NCI-H774 (cell line): Measurements from ENCODE around the gene RANGAP1.
A peak's percentile ranks its signal among the peaks of the same experiment; 100 is the strongest.
"Not testable (repeated sequence)": the region's sequence is repeated elsewhere in the genome, so short reads cannot be mapped to it uniquely, and the experiment has no call there.

Experiments used
- DNase-seq: peaks from one replicate; lab custom pipeline; 2025; lab: John Stamatoyannopoulos, UW

RANGAP1 gene

GRCh38 chr22:41300661-41301060, 14.7 kb upstream of the RANGAP1 start:
- no peak for DNase-seq

- no peak for DNase-seq
Observed at GRCh38 chr22:41296826-41297667, 11.1 kb upstream of the RANGAP1 start.

GRCh38 chr22:41294816-41295215, 8.8 kb upstream of the RANGAP1 start:
- DNase-seq, result not testable (repeated sequence)

GRCh38 chr22:41290262-41291221, 4.6 kb upstream of the RANGAP1 start:
- no peak for DNase-seq

GRCh38 chr22:41289671-41290070, 3.7 kb upstream of the RANGAP1 start:
- no peak for DNase-seq

- DNase-seq, result peak; percentile 13
Observed at GRCh38 chr22:41288245-41288946, 2.4 kb upstream of the RANGAP1 start.

- DNase-seq, result no peak
Observed at GRCh38 chr22:41286639-41287091, 678 bp upstream of the RANGAP1 start.

- no peak for DNase-seq
Observed at GRCh38 chr22:41285441-41285819, 557 bp downstream of the RANGAP1 start.

- DNase-seq, result no peak
Observed at GRCh38 chr22:41284465-41284864, 1.5 kb downstream of the RANGAP1 start.

- no peak for DNase-seq
Observed at GRCh38 chr22:41280854-41281253, 5.1 kb downstream of the RANGAP1 start.

- DNase-seq, result no peak
Observed at GRCh38 chr22:41280065-41280464, 5.9 kb downstream of the RANGAP1 start.

GRCh38 chr22:41274856-41275255, 11.1 kb downstream of the RANGAP1 start:
- no peak for DNase-seq

- DNase-seq, result no peak
Observed at GRCh38 chr22:41273128-41273527, 12.9 kb downstream of the RANGAP1 start.

GRCh38 chr22:41271787-41272186, 14.2 kb downstream of the RANGAP1 start:
- DNase-seq, result no peak

- DNase-seq, result no peak
Observed at GRCh38 chr22:41267958-41268357, 18.0 kb downstream of the RANGAP1 start.

GRCh38 chr22:41264408-41264941, 21.5 kb downstream of the RANGAP1 start:
- DNase-seq, result no peak

GRCh38 chr22:41263704-41264103, 22.3 kb downstream of the RANGAP1 start:
- no peak for DNase-seq

- DNase-seq, result no peak
Observed at GRCh38 chr22:41262250-41262765, 23.7 kb downstream of the RANGAP1 start.

- DNase-seq, result no peak
Observed at GRCh38 chr22:41261541-41262249, 24.3 kb downstream of the RANGAP1 start.

GRCh38 chr22:41260871-41261270, 25.1 kb downstream of the RANGAP1 start:
- DNase-seq, result no peak

GRCh38 chr22:41259756-41260155, 26.2 kb downstream of the RANGAP1 start:
- DNase-seq, result not testable (repeated sequence)
